ENCODE data around the gene SMAD5.

GRCh38 chr5:136203303-136203922 lies 70.8 kb downstream of the SMAD5 start:
- TF ChIP-seq POLR2A (IDR thresholded peaks at IDR 0.05) (no peak), CTCF (IDR thresholded peaks at IDR 0.05) (no peak)
